K562 (cell line): Measurements from ENCODE around the gene AMDHD2. TPM values are rescaled to one million over a fixed set of nuclear protein-coding genes. Genes with fewer than 3 reads are reported as not detected.
A peak's percentile ranks its signal among the peaks of the same experiment; 100 is the strongest.

Experiments used
- CREB1 ChIP-seq, 2 experiments: sonication (generic) in 1 of 2; formaldehyde crosslinking in 1 of 2; IDR thresholded peaks; 2 replicates each; pipeline versions ENCODE4 v1.6.1 to v1.8.0; 2012 to 2022; ENCODE audit warnings: inconsistent platforms in 1 of 2, mild to moderate bottlenecking in 1 of 2, missing genetic modification reagents in 1 of 2, moderate library complexity in 1 of 2
- CSDE1 ChIP-seq, 2 experiments: fragments of 450-650 bp; IDR thresholded peaks; 2 replicates each; pipeline ENCODE4 v1.6.1; 2016; ENCODE audit warnings: mild to moderate bottlenecking in 1 of 2
- CXXC5 ChIP-seq: fragments of 250-450 bp; sonication (Bioruptor Pico); IDR thresholded peaks from 2 replicates; pipeline ENCODE4 v1.8.0; 2022; ENCODE audit warnings: inconsistent platforms, mild to moderate bottlenecking, moderate library complexity
- E2F6 ChIP-seq, 2 experiments: IDR thresholded peaks; 2 replicates each; pipeline ENCODE4 v1.6.1; 2011; ENCODE audit warnings: borderline replicate concordance in 1 of 2, control low read depth in 1 of 2, low read depth in 1 of 2, low read length in 1 of 2, mild to moderate bottlenecking in 1 of 2, mixed read lengths in 1 of 2, moderate library complexity in 1 of 2; ENCODE audit not compliant: insufficient read depth in 1 of 2, insufficient read length in 1 of 2, poor library complexity in 1 of 2, severe bottlenecking in 1 of 2; ENCODE audit errors: extremely low read depth in 1 of 2
- ETS1 ChIP-seq: conservative IDR thresholded peaks from 2 replicates; pipeline ENCODE4 v1.6.1; 2011; ENCODE audit warnings: low read depth, mild to moderate bottlenecking, low read length; ENCODE audit not compliant: control insufficient read depth
- FOXK2 ChIP-seq, 2 experiments: fragments of 450-650 bp; IDR thresholded peaks in 1 of 2; conservative IDR thresholded peaks in 1 of 2; 2 replicates each; pipeline ENCODE4 v1.6.1; 2016; ENCODE audit warnings: low read depth in 2 of 2, mild to moderate bottlenecking in 1 of 2
- HCFC1 ChIP-seq: IDR thresholded peaks from 2 replicates; pipeline ENCODE4 v1.6.1; 2012; ENCODE audit warnings: low read depth, low read length, improper control_type of control experiment
- NR1H2 ChIP-seq: sonication (generic); formaldehyde crosslinking; IDR thresholded peaks from 2 replicates; pipeline ENCODE4 v1.4.0; 2020; ENCODE audit warnings: mild to moderate bottlenecking, missing genetic modification reagents
- PRDM10 ChIP-seq: fragments of 450-650 bp; IDR thresholded peaks from 2 replicates; pipeline ENCODE4 v1.6.1; 2018; ENCODE audit not compliant: partially characterized antibody
- SFPQ ChIP-seq: fragments of 200-400 bp; formaldehyde crosslinking; IDR thresholded peaks from 2 replicates; pipeline ENCODE4 v1.6.1; 2017; ENCODE audit warnings: mild to moderate bottlenecking, low read depth, low read length, moderate library complexity
- SMARCC2 ChIP-seq: fragments of 450-650 bp; IDR thresholded peaks from 2 replicates; pipeline ENCODE4 v1.6.1; 2017; ENCODE audit warnings: antibody characterized with exemption, moderate library complexity, mild to moderate bottlenecking, low read depth
- STAT5B ChIP-seq: fragments of 250-450 bp; sonication (Bioruptor Pico); IDR thresholded peaks from 2 replicates; pipeline ENCODE4 v1.8.0; 2021; ENCODE audit warnings: mild to moderate bottlenecking, inconsistent platforms
- TBP ChIP-seq: optimal IDR thresholded peaks from 2 replicates; pipeline ENCODE3; 2011; ENCODE audit warnings: low read depth, low read length, improper control_type of control experiment
- TCFL5 ChIP-seq: fragments of 250-450 bp; sonication (Bioruptor Pico); conservative IDR thresholded peaks from 2 replicates; pipeline ENCODE4 v1.6.1; 2021; ENCODE audit warnings: mild to moderate bottlenecking, moderate library complexity, matching md5 sums
- ZBTB9 ChIP-seq: fragments of 450-650 bp; formaldehyde crosslinking; IDR thresholded peaks from 2 replicates; pipeline ENCODE4 v1.4.0; 2020; ENCODE audit warnings: mild to moderate bottlenecking, moderate library complexity
- ZNF830 ChIP-seq: fragments of 250-450 bp; sonication (Bioruptor Pico); IDR thresholded peaks from 2 replicates; pipeline ENCODE4 v1.5.0; 2021; ENCODE audit warnings: mild to moderate bottlenecking
- polyA plus RNA-seq, 8 experiments: library from polyadenylated mRNA; depleted of rRNA in 4 of 8; stranded (reverse) in 5 of 8; unstranded in 3 of 8; fragments of >200 nt; fragmentation: Nextera tagmentation in 2 of 8; fragmentation: Illumina TruSeq in 1 of 8; extraction: Ambion mirVana in 2 of 8; extraction: Trizol in 1 of 8; gene quantifications; 2 replicates each; pipeline versions ENCODE4 v1.2.1 to v1.2.3, GENCODE V29; 2011 to 2014; ENCODE audit warnings: inconsistent platforms in 1 of 8, missing spikeins in 1 of 8
- total RNA-seq, 7 experiments: library from RNA; depleted of rRNA in 6 of 7; stranded (reverse); fragments of >200 nt in 6 of 7; fragmentation: Illumina TruSeq in 2 of 7; extraction: Trizol in 2 of 7; gene quantifications; 2 replicates each; pipeline versions ENCODE4 v1.2.1 to v1.2.3, GENCODE V29; 2011 to 2021; ENCODE audit warnings: low replicate concordance in 1 of 7

The AMDHD2 gene
- total and polyA plus RNA-seq, 9 of the 15 experiments (the other 6 are each of a cell fraction or from before 2014, with no cell fraction given) = 0.38 to 56.9 (median 18.3) TPM; not detected in 1

DNA sequence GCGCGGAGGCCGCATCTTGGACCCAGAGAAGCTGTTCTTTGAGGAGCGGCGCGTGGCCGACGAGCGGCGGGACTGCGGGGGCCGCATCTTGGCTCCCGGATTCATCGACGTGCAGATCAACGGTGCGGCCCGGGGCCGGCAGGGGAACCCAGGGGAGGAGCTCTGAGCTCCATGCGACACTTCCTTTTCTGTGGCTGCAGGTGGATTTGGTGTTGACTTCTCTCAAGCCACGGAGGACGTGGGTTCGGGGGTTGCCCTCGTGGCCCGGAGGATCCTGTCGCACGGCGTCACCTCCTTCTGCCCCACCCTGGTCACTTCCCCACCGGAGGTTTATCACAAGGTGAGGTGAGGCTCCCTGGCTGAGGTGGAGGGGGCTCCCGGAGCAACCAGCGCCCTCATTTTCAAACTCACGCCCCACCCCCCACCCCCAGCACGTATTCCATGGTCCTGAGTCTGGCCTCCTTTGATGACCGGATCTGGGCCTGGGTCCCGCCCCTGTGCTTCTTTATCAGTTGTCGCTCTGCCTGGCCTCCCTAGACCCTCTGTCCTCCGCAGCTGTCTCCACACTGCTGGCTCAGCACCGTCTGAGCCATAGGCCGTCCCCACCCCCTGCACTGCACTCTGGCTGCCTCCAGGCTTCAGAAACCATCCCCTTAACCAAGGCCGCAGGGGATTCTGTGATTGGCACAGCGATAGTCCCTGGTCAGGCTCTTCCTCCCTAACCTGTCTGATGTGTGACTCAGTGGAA is 787 bp downstream of the AMDHD2 start (continued):
- peak; percentile 66 for TF ChIP-seq PRDM10
- TF ChIP-seq NR1H2 = no peak
- TF ChIP-seq E2F6 (IDR thresholded peaks at IDR 0.05; ENCODE audit: borderline replicate concordance in 1 of 2, extremely low read depth in 1 of 2, insufficient read depth in 1 of 2, insufficient read length in 1 of 2, low read depth in 1 of 2, low read length in 1 of 2, poor library complexity in 1 of 2, severe bottlenecking in 1 of 2) = peak in 1 of 2 experiments; percentile 41
- TF ChIP-seq HCFC1 = peak; percentile 32; the same call in 1 of the 2 replicates
- TF ChIP-seq ETS1 = no peak
- TF ChIP-seq TBP = peak; percentile 13
- peak in 1 of 2 experiments; percentile 68; a peak in 2 of 4 replicates for TF ChIP-seq FOXK2 (conservative IDR thresholded peaks at IDR 0.05 in 1 of 2, IDR thresholded peaks at IDR 0.05 in 1 of 2; ENCODE audit: low read depth in 2 of 2)
- no peak for TF ChIP-seq CSDE1 (IDR thresholded peaks at IDR 0.05)
- TF ChIP-seq ZBTB9 (CRISPR knock-in tag) = no peak
- TF ChIP-seq CXXC5 = no peak
- no peak for TF ChIP-seq TCFL5 (CRISPR knock-in tag)
- TF ChIP-seq CREB1 (IDR thresholded peaks at IDR 0.05) = peak; percentile 29; the same call in 1 of the 2 replicates
- TF ChIP-seq CREB1 (CRISPR knock-in tag; IDR thresholded peaks at IDR 0.05) = no peak
- TF ChIP-seq SFPQ = no peak
- TF ChIP-seq SMARCC2 = no peak
- no peak for TF ChIP-seq STAT5B (CRISPR knock-in tag)
- no peak for TF ChIP-seq ZNF830 (CRISPR knock-in tag)
